Right atrium auricular region (tissue), 2 donors: ENCODE data around the gene PLEKHA7. TPM values are rescaled to one million over a fixed set of nuclear protein-coding genes. Genes with fewer than 3 reads are reported as not detected.
"Not testable (repeated sequence)": the region's sequence is repeated elsewhere in the genome, so short reads cannot be mapped to it uniquely, and the experiment has no call there.

Experiments used
- DNase-seq: peaks from one replicate; pipeline ENCODE4 v3.0.0-alpha.2; 2019; ENCODE audit warnings: low spot score
- H3K27ac ChIP-seq, 2 donors: fragments of 200-600 bp; sonication (generic); 1 replicate in 1 of 2; 2 replicates in 1 of 2; pipeline ENCODE4 v1.5.1; 2016 to 2019
- H3K27me3 ChIP-seq, 2 donors: fragments of 200-600 bp; sonication (generic); one replicate each; pipeline versions ENCODE4 v1.5.1 to v1.6.0; 2017 to 2019
- H3K36me3 ChIP-seq: fragments of 200-600 bp; sonication (generic); one replicate; pipeline ENCODE4 v1.5.1; 2016
- H3K4me1 ChIP-seq, 2 donors: fragments of 200-600 bp; sonication (generic); one replicate each; pipeline versions ENCODE4 v1.5.1 to v1.6.0; 2017 to 2019
- H3K4me3 ChIP-seq, 2 donors: fragments of 200-600 bp; sonication (generic); 1 replicate in 1 of 2; 2 replicates in 1 of 2; pipeline ENCODE4 v1.5.1; 2017 to 2019; ENCODE audit warnings: mild to moderate bottlenecking in 1 of 2, moderate library complexity in 1 of 2
- H3K9me3 ChIP-seq, 2 donors: fragments of 200-600 bp; sonication (generic); one replicate each; pipeline ENCODE4 v1.5.1; 2019
- CTCF ChIP-seq, 2 donors: fragments of 200-600 bp; sonication (generic); IDR thresholded peaks; one replicate each; pipeline ENCODE4 v1.5.1; 2019; ENCODE audit warnings: antibody characterized with exemption in 2 of 2
- total RNA-seq, 2 donors: library from RNA; depleted of rRNA; stranded (reverse); fragments of >200 nt; gene quantifications; one replicate each; pipeline ENCODE4 v1.1.0, GENCODE V29; 2016

Gene PLEKHA7
- total RNA-seq, 2 donors from 2014 or later = 18.8 to 24.6 TPM

- DNase-seq = no peak
- peaks cover 0 to 44% of the 10 kb centered on the region in 2 donors for H3K4me1 ChIP-seq
- no peak for TF ChIP-seq CTCF (IDR thresholded peaks at IDR 0.05)
- H3K27ac ChIP-seq = no peak overlapping the region
- H3K27me3 ChIP-seq = no peaks in the 10 kb centered on the region
- H3K9me3 ChIP-seq = no peaks in the 10 kb centered on the region
- no peak overlapping the region for H3K4me3 ChIP-seq
- H3K36me3 ChIP-seq = peaks cover 2% of the 10 kb centered on the region
These were observed 139.8 kb downstream of the PLEKHA7 start for GRCh38 chr11:16874275-16874975.

GRCh38 chr11:16873289-16873688 lies 140.9 kb downstream of the PLEKHA7 start:
- no peak for TF ChIP-seq CTCF (IDR thresholded peaks at IDR 0.05)
- no peaks in the 10 kb centered on the region for H3K9me3 ChIP-seq
- DNase-seq = no peak
- H3K27me3 ChIP-seq = no peaks in the 10 kb centered on the region
- H3K4me3 ChIP-seq = no peak overlapping the region
- no peak overlapping the region for H3K27ac ChIP-seq
- H3K4me1 ChIP-seq = peaks cover 0 to 36% of the 10 kb centered on the region in 2 donors
- H3K36me3 ChIP-seq = peaks cover 6% of the 10 kb centered on the region

- no peak for TF ChIP-seq CTCF (IDR thresholded peaks at IDR 0.05)
These were observed 142.8 kb downstream of the PLEKHA7 start for GRCh38 chr11:16871368-16871767.

GRCh38 chr11:16867097-16867496 lies 147.1 kb downstream of the PLEKHA7 start:
- peaks cover 6% of the 10 kb centered on the region for H3K36me3 ChIP-seq
- H3K27ac ChIP-seq = no peak overlapping the region
- no peaks in the 10 kb centered on the region for H3K27me3 ChIP-seq
- peaks cover 0 to 19% of the 10 kb centered on the region in 2 donors for H3K4me1 ChIP-seq
- no peaks in the 10 kb centered on the region for H3K9me3 ChIP-seq
- DNase-seq = no peak
- no peak overlapping the region for H3K4me3 ChIP-seq
- TF ChIP-seq CTCF (IDR thresholded peaks at IDR 0.05) = no peak

More at GRCh38 chr11:16871368-16871767, 142.8 kb downstream of the PLEKHA7 start:
- H3K4me3 ChIP-seq = no peak overlapping the region
- DNase-seq = no peak
- H3K27me3 ChIP-seq = no peaks in the 10 kb centered on the region
- H3K27ac ChIP-seq = no peak overlapping the region
- peaks cover 0 to 19% of the 10 kb centered on the region in 2 donors for H3K4me1 ChIP-seq
- H3K9me3 ChIP-seq = no peaks in the 10 kb centered on the region
- H3K36me3 ChIP-seq = peaks cover 6% of the 10 kb centered on the region

GRCh38 chr11:16864428-16864827 lies 149.8 kb downstream of the PLEKHA7 start:
- H3K36me3 ChIP-seq, H3K4me3 ChIP-seq, H3K27ac ChIP-seq, H3K27me3 ChIP-seq, H3K9me3 ChIP-seq, DNase-seq: not testable (repeated sequence)
- H3K4me1 ChIP-seq = peaks cover 0 to 42% of the 10 kb centered on the region in 2 donors

GRCh38 chr11:16863389-16863788 lies 150.8 kb downstream of the PLEKHA7 start:
- Histone ChIP-seq H3K27ac (no peak overlapping the region), H3K4me3 (no peak overlapping the region), H3K36me3 (no peaks in the 10 kb centered on the region), H3K9me3 (no peaks in the 10 kb centered on the region), H3K27me3 (no peaks in the 10 kb centered on the region), H3K4me1 (peaks cover 0 to 42% of the 10 kb centered on the region in 2 donors)
- no peak for TF ChIP-seq CTCF (IDR thresholded peaks at IDR 0.05)
- DNase-seq = no peak
